ENCODE results near the gene SP5. TPM values are rescaled to one million over a fixed set of nuclear protein-coding genes. Genes with fewer than 3 reads are reported as not detected.

The SP5 gene
- total RNA-seq (2022; extraction: Qiagen RNA extraction): not detected in 5 replicates

GRCh38 chr2:170715062-170715931 lies at the start of gene SP5:
Gene SP5, plus strand, starts transcription at chr2:170715337. Its CDS starts 176 bp downstream, at chr2:170715513.

Other genes with a start within 250 kb of the SP5 start
- gene ERICH2, start 55.0 kb downstream of the SP5 start, total RNA-seq (2022; extraction: Qiagen RNA extraction): not detected in 5 replicates
- 0.13 to 0.47 TPM (median 0.32 TPM) in 5 replicates for gene GAD1, start 101.5 kb downstream of the SP5 start, total RNA-seq (2022; extraction: Qiagen RNA extraction)
- 102 to 113 TPM (median 104 TPM) in 5 replicates for gene GORASP2, start 213.9 kb downstream of the SP5 start, total RNA-seq (2022; extraction: Qiagen RNA extraction)